ENCODE measurements around the gene NEXMIF. TPM values are rescaled to one million over a fixed set of nuclear protein-coding genes. Genes with fewer than 3 reads are reported as not detected.

The NEXMIF gene
- total RNA-seq, 3 donors from 2014 or later (not counting 1 experiment from before 2014, with no cell fraction given) = 0.02 to 0.08 (median 0.05) TPM

- H3K4me3 Mint-ChIP-seq = no peak overlapping the region
- no peaks in the 10 kb centered on the region for H3K36me3 Mint-ChIP-seq
- no peak for TF ChIP-seq CTCF (IDR thresholded peaks at IDR 0.05)
- Histone ChIP-seq H3K36me3 (ENCODE audit: control insufficient read depth, insufficient read depth, low read length) (no peaks in the 10 kb centered on the region), H3K4me1 (ENCODE audit: control insufficient read depth, insufficient read depth, low read length) (no peaks in the 10 kb centered on the region), H3K4me3 (ENCODE audit: low read length) (no peak overlapping the region), H3K9me3 (ENCODE audit: control insufficient read depth, insufficient read depth, low read length) (no peaks in the 10 kb centered on the region), H3K27me3 (ENCODE audit: control insufficient read depth, insufficient read depth, low read length) (no peaks in the 10 kb centered on the region), H3K27ac (ENCODE audit: low read length) (no peak overlapping the region)
- H3K27ac Mint-ChIP-seq = no peak overlapping the region
- no peaks in the 10 kb centered on the region for H3K9me3 Mint-ChIP-seq
- intact Hi-C loops (cut with micrococcal nuclease) = no loop called here
- 20% methylated on average over 2 of the region's 2 CpGs for WGBS (ENCODE audit: insufficient coverage)
- DNase-seq (peak in 1 of 2 donors; percentile 2), ATAC-seq (no peak)
- no peaks in the 10 kb centered on the region for H3K4me1 Mint-ChIP-seq
- peaks cover 3 to 24% of the 10 kb centered on the region in 2 donors for H3K27me3 Mint-ChIP-seq (ENCODE audit: low read depth in 2 of 2)
Observed at GRCh38 chrX:74931214-74931613, 6.0 kb upstream of the NEXMIF start.

GRCh38 chrX:74924449-74925224 lies 615 bp downstream of the NEXMIF start:
- no peaks in the 10 kb centered on the region for H3K9me3 Mint-ChIP-seq
- H3K36me3 Mint-ChIP-seq = no peaks in the 10 kb centered on the region
- TF ChIP-seq CTCF (IDR thresholded peaks at IDR 0.05) = no peak
- no peak overlapping the region for H3K27ac ChIP-seq (ENCODE audit: low read length)
- no peaks in the 10 kb centered on the region for H3K4me1 ChIP-seq (ENCODE audit: control insufficient read depth, insufficient read depth, low read length)
- H3K27ac Mint-ChIP-seq = no peak overlapping the region
- H3K4me1 Mint-ChIP-seq = peaks cover 5% of the 10 kb centered on the region in 2 donors
- no peaks in the 10 kb centered on the region for H3K9me3 ChIP-seq (ENCODE audit: control insufficient read depth, insufficient read depth, low read length)
- H3K4me3 ChIP-seq (ENCODE audit: low read length) = peak overlapping the region; percentile 16
- intact Hi-C loops (cut with micrococcal nuclease) = no loop called here
- H3K4me3 Mint-ChIP-seq = peak overlapping the region; percentile 89
- peak in 1 of 2 donors; percentile 36 for DNase-seq
- peak in 1 of 3 donors; percentile 36 for ATAC-seq
- H3K27me3 Mint-ChIP-seq (ENCODE audit: low read depth in 2 of 2) = peaks cover 16 to 27% of the 10 kb centered on the region in 2 donors
- under 1% methylated on average over 81 of the region's 81 CpGs for WGBS (ENCODE audit: insufficient coverage)
- no peaks in the 10 kb centered on the region for H3K36me3 ChIP-seq (ENCODE audit: control insufficient read depth, insufficient read depth, low read length)
- peaks cover 2% of the 10 kb centered on the region for H3K27me3 ChIP-seq (ENCODE audit: control insufficient read depth, insufficient read depth, low read length)

GRCh38 chrX:74923942-74924448 lies 1.3 kb downstream of the NEXMIF start:
- intact Hi-C loops (cut with micrococcal nuclease) = no loop called here
- DNase-seq (peak in 1 of 2 donors; percentile 14), ATAC-seq (no peak)
- peaks cover 5% of the 10 kb centered on the region in 2 donors for H3K4me1 Mint-ChIP-seq
- Histone ChIP-seq H3K27ac (ENCODE audit: low read length) (no peak overlapping the region), H3K4me1 (ENCODE audit: control insufficient read depth, insufficient read depth, low read length) (no peaks in the 10 kb centered on the region), H3K27me3 (ENCODE audit: control insufficient read depth, insufficient read depth, low read length) (peaks cover 2% of the 10 kb centered on the region), H3K4me3 (ENCODE audit: low read length) (no peak overlapping the region), H3K36me3 (ENCODE audit: control insufficient read depth, insufficient read depth, low read length) (no peaks in the 10 kb centered on the region), H3K9me3 (ENCODE audit: control insufficient read depth, insufficient read depth, low read length) (no peaks in the 10 kb centered on the region)
- peak overlapping the region; percentile 55 for H3K4me3 Mint-ChIP-seq
- H3K9me3 Mint-ChIP-seq = no peaks in the 10 kb centered on the region
- H3K27me3 Mint-ChIP-seq (ENCODE audit: low read depth in 2 of 2) = peaks cover 16 to 27% of the 10 kb centered on the region in 2 donors
- WGBS (ENCODE audit: insufficient coverage) = 11% methylated on average over 51 of the region's 51 CpGs
- no peaks in the 10 kb centered on the region for H3K36me3 Mint-ChIP-seq
- H3K27ac Mint-ChIP-seq = no peak overlapping the region
- no peak for TF ChIP-seq CTCF (IDR thresholded peaks at IDR 0.05)

All from natural killer cell (primary cell).